ENCODE results near the gene RFC3.

The RFC3 gene

GRCh38 chr13:33868343-33868994 is 50.5 kb downstream of the RFC3 start:
- no peak for DNase-seq (ENCODE audit: low read depth in 2 of 2)

GRCh38 chr13:33869005-33869404 is 51.1 kb downstream of the RFC3 start:
- DNase-seq (ENCODE audit: low read depth in 2 of 2) = no peak

GRCh38 chr13:33870046-33870668 is 52.2 kb downstream of the RFC3 start:
- no peak for DNase-seq (ENCODE audit: low read depth in 2 of 2)

GRCh38 chr13:33871207-33872004 is 53.5 kb downstream of the RFC3 start:
- no peak for DNase-seq (ENCODE audit: low read depth in 2 of 2)

- no peak for DNase-seq (ENCODE audit: low read depth in 2 of 2)
Measured at GRCh38 chr13:33872005-33872351, 54.0 kb downstream of the RFC3 start.

GRCh38 chr13:33873251-33873908 is 55.4 kb downstream of the RFC3 start:
- no peak for DNase-seq (ENCODE audit: low read depth in 2 of 2)

- DNase-seq (ENCODE audit: low read depth in 2 of 2) = no peak
Measured at GRCh38 chr13:33874871-33875270, 56.9 kb downstream of the RFC3 start.

GRCh38 chr13:33875618-33876401 is 57.9 kb downstream of the RFC3 start:
- DNase-seq (ENCODE audit: low read depth in 2 of 2) = no peak

GRCh38 chr13:33876716-33877394 is 58.9 kb downstream of the RFC3 start:
- no peak for DNase-seq (ENCODE audit: low read depth in 2 of 2)

GRCh38 chr13:33879118-33879517 is 61.2 kb downstream of the RFC3 start:
- no peak for DNase-seq (ENCODE audit: low read depth in 2 of 2)

- DNase-seq (ENCODE audit: low read depth in 2 of 2) = no peak
Measured at GRCh38 chr13:33882804-33883203, 64.9 kb downstream of the RFC3 start.

GRCh38 chr13:33884531-33885220 is 66.7 kb downstream of the RFC3 start:
- DNase-seq (ENCODE audit: low read depth in 2 of 2) = no peak
